ENCODE measurements around the gene BCAS4. TPM values are rescaled to one million over a fixed set of nuclear protein-coding genes. Genes with fewer than 3 reads are reported as not detected.

BCAS4 gene
- polyA plus RNA-seq, 3 donors = 4.4 to 6.3 (median 5.8) TPM

Other genes with a start within 250 kb of the BCAS4 start
- 1 to 10 TPM; 6.4 to 6.9 (median 6.5) TPM for gene RIPOR3, start 103.5 kb upstream of the BCAS4 start, polyA plus RNA-seq (ENCODE audit: insufficient read length in 3 of 3)
- gene PARD6B, start 63.5 kb upstream of the BCAS4 start, polyA plus RNA-seq (ENCODE audit: insufficient read length in 3 of 3) = 10 to 100 TPM; 20.7 to 26.7 (median 24.4) TPM
- gene ADNP, start 136.4 kb downstream of the BCAS4 start, polyA plus RNA-seq (ENCODE audit: insufficient read length in 3 of 3) = 100 to 1,000 TPM; 132 to 138 (median 136) TPM
- 10 to 100 TPM; 63.4 to 71.7 (median 71.4) TPM for gene DPM1, start 163.5 kb downstream of the BCAS4 start, polyA plus RNA-seq (ENCODE audit: insufficient read length in 3 of 3)
- 1 to 10 TPM; 4.6 to 5.1 (median 5.1) TPM for gene MOCS3, start 163.8 kb downstream of the BCAS4 start, polyA plus RNA-seq (ENCODE audit: insufficient read length in 3 of 3)
- 1 to 10 TPM; 3.1 to 4.6 (median 3.9) TPM for gene KCNG1, start 228.0 kb downstream of the BCAS4 start, polyA plus RNA-seq (ENCODE audit: insufficient read length in 3 of 3)

All from right renal cortex interstitium (tissue), 3 donors.